Aorta (tissue), 5 donors: Measurements from ENCODE around the gene PHLPP1. TPM values are rescaled to one million over a fixed set of nuclear protein-coding genes. Genes with fewer than 3 reads are reported as not detected.
A peak's percentile ranks its signal among the peaks of the same experiment; 100 is the strongest.

ENCODE experiments used
- ATAC-seq: fragments of 200-7000 bp; cut with Tn5 transposase; one replicate; pipeline ENCODE4 v1.9.1; 2022; ENCODE audit warnings: moderate library complexity; ENCODE audit not compliant: low FRiP score
- DNase-seq, 2 donors: peaks; one replicate each; pipeline ENCODE4 v3.0.0-alpha.2; 2020
- H3K27ac ChIP-seq, 2 donors: one replicate each; pipeline ENCODE4 v1.5.1; 2013; ENCODE audit warnings: low read length in 2 of 2, mild to moderate bottlenecking in 2 of 2, moderate library complexity in 2 of 2, control low read depth in 1 of 2, inconsistent platforms in 1 of 2, low read depth in 1 of 2
- H3K27me3 ChIP-seq, 2 donors: one replicate each; pipeline ENCODE4 v1.6.1; 2013; ENCODE audit warnings: control low read depth in 1 of 2, low read length in 1 of 2, mild to moderate bottlenecking in 1 of 2, moderate library complexity in 1 of 2; ENCODE audit not compliant: insufficient read depth in 2 of 2, control insufficient read depth in 1 of 2
- H3K36me3 ChIP-seq, 2 donors: one replicate each; pipeline ENCODE4 v1.6.1; 2013; ENCODE audit warnings: control low read depth in 1 of 2, low read length in 1 of 2, mild to moderate bottlenecking in 1 of 2; ENCODE audit not compliant: insufficient read depth in 2 of 2, control insufficient read depth in 1 of 2
- H3K4me1 ChIP-seq, 2 donors: one replicate each; pipeline ENCODE4 v1.6.1; 2013; ENCODE audit warnings: low read length in 2 of 2, control low read depth in 1 of 2, mild to moderate bottlenecking in 1 of 2, moderate library complexity in 1 of 2; ENCODE audit not compliant: insufficient read depth in 2 of 2, control insufficient read depth in 1 of 2
- H3K4me3 ChIP-seq, 2 donors: one replicate each; pipeline ENCODE4 v1.5.1; 2013; ENCODE audit warnings: low read length in 2 of 2, control low read depth in 1 of 2, mild to moderate bottlenecking in 1 of 2
- H3K9me3 ChIP-seq: one replicate; pipeline ENCODE4 v1.6.1; 2013; ENCODE audit warnings: mild to moderate bottlenecking, low read length; ENCODE audit not compliant: control insufficient read depth
- WGBS, 2 donors: extraction: QIAGEN DNeasy Blood & Tissue Kit; methylation state at CpG; one replicate each; pipeline ENCODE4 v1.1.7; 2013; 5-methylcytosine and 5-hydroxymethylcytosine counted together
- intact Hi-C, 2 donors: fragments of 100-400 bp; cut with DNase I; formaldehyde crosslinking; loops; one replicate each; pipeline versions ENCODE4 v1.14.2 to v1.15.0; 2022
- polyA plus RNA-seq, 2 donors: library from polyadenylated mRNA; stranded (reverse); fragments of 200-250 nt; gene quantifications; one replicate each; pipeline ENCODE4 v1.2.3, GENCODE V29; 2013
- total RNA-seq, 2 donors: library from RNA; stranded (reverse); fragmentation: NEBNext Ultra II Directional; extraction: Animal tissue kit (Norgen Biotek cat#: 25700); gene quantifications; one replicate each; pipeline ENCODE4 v1.2.1, GENCODE V29; 2021
- donor health status: healthy with polysubstance abuse.
- donor health status: Bipolar disorder and iron deficiency.
- donor health status: DM: no; HTN: no; CAD: no.
- donor health status: DM: no; HTN: no; CAD: no.
- donor health status: DM: yes; HTN: yes; CAD: no.

The PHLPP1 gene
- total and polyA plus RNA-seq, 4 donors, result 1.6 to 16.5 (median 8.3) TPM

GRCh38 chr18:63017076-63017475 is 301.7 kb downstream of the PHLPP1 start:
- intact Hi-C loops, result loop anchor here (2.0 to 5.0 kb wide), 3 partner anchors 305 to 425 kb away; no protein-coding TSS in a partner anchor
- no peak for ATAC-seq

DNA sequence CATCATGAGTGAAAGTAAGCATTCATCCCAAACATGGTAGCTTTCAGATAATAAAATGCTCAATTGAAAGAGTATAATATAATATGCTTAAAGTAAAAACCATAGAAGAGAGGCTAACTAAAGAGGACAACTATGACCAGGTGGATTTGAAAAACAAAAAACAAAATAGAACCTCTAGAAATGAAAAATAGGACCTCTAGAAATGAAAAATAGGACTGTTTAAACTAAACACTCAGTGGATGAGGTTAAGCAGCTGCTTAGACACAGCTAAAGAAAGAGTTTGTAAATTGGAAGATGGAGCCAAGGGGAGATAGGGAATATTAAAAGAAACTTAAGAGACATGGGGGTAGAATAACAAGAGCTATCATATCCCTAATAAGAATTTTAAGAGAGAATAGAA is 302.6 kb downstream of the PHLPP1 start:
- intact Hi-C loops, result loop anchor here (2.0 to 5.0 kb wide), 3 partner anchors 304 to 424 kb away; no protein-coding TSS in a partner anchor
- DNase-seq (no peak), ATAC-seq (no peak)
- Histone ChIP-seq H3K4me1 (no peaks in the 10 kb centered on the region), H3K27ac (no peak overlapping the region), H3K36me3 (no peaks in the 10 kb centered on the region), H3K27me3 (no peaks in the 10 kb centered on the region), H3K4me3 (no peak overlapping the region), H3K9me3 (no peaks in the 10 kb centered on the region)

More at GRCh38 chr18:63017076-63017475, 301.7 kb downstream of the PHLPP1 start:
- DNase-seq, result no peak
- Histone ChIP-seq H3K36me3 (no peaks in the 10 kb centered on the region), H3K27me3 (no peaks in the 10 kb centered on the region), H3K4me1 (no peaks in the 10 kb centered on the region), H3K27ac (no peak overlapping the region), H3K4me3 (no peak overlapping the region), H3K9me3 (no peaks in the 10 kb centered on the region)
- 54 to 62% methylated on average over 2 of the region's 2 CpGs for WGBS, 2 donors

GRCh38 chr18:63022429-63023022 is 307.2 kb downstream of the PHLPP1 start:
- no peak for ATAC-seq
- Histone ChIP-seq H3K4me1 (no peaks in the 10 kb centered on the region), H3K27ac (no peak overlapping the region), H3K4me3 (no peak overlapping the region), H3K36me3 (no peaks in the 10 kb centered on the region), H3K27me3 (no peaks in the 10 kb centered on the region), H3K9me3 (no peaks in the 10 kb centered on the region)
- intact Hi-C loops, result no loop called here
- peak in 1 of 2 donors; percentile 66 for DNase-seq
- WGBS, 2 donors, result 70 to 74% methylated on average over 26 of the region's 26 CpGs

GRCh38 chr18:63025251-63026090 is 310.1 kb downstream of the PHLPP1 start:
- Histone ChIP-seq H3K4me3 (no peak overlapping the region), H3K36me3 (no peaks in the 10 kb centered on the region), H3K27me3 (no peaks in the 10 kb centered on the region), H3K9me3 (peaks cover 1% of the 10 kb centered on the region), H3K27ac (no peak overlapping the region), H3K4me1 (no peaks in the 10 kb centered on the region)
- DNase-seq, result peak in 1 of 2 donors; percentile 59
- WGBS, 2 donors, result 55 to 58% methylated on average over 12 of the region's 12 CpGs
- ATAC-seq, result no peak
- intact Hi-C loops, result no loop called here

GRCh38 chr18:63028380-63028779 is 313.0 kb downstream of the PHLPP1 start:
- Histone ChIP-seq H3K27ac (no peak overlapping the region), H3K27me3 (no peaks in the 10 kb centered on the region), H3K4me3 (no peak overlapping the region), H3K36me3 (no peaks in the 10 kb centered on the region), H3K4me1 (no peaks in the 10 kb centered on the region), H3K9me3 (peaks cover 1% of the 10 kb centered on the region)
- ATAC-seq (no peak), DNase-seq (no peak)
- 92 to 96% methylated on average over 2 of the region's 2 CpGs for WGBS, 2 donors
- intact Hi-C loops, result no loop called here

Other genes with a start within 250 kb of the PHLPP1 start
- 10 to 100 TPM; 33.5 to 34.7 TPM for gene ZCCHC2, start 192.5 kb upstream of the PHLPP1 start, total RNA-seq
- 1 to 10 TPM; 6.9 to 7.0 TPM for gene ZCCHC2, start 192.5 kb upstream of the PHLPP1 start, polyA plus RNA-seq